SK-N-MC (cell line): Measurements from ENCODE around the gene ARPC1A.

Experiments used
- EZH2 ChIP-seq: fragments of 200-600 bp; sonication (generic); IDR thresholded peaks from one replicate; pipeline ENCODE4 v1.6.1; 2017; ENCODE audit warnings: antibody characterized with exemption
- POLR2AphosphoS5 ChIP-seq: IDR thresholded peaks from 2 replicates; pipeline ENCODE4 v1.6.1; 2012; ENCODE audit warnings: mild to moderate bottlenecking, low read depth, low read length, borderline replicate concordance

- TF ChIP-seq EZH2 (no peak), POLR2AphosphoS5 (no peak)
Observed at GRCh38 chr7:99373091-99374066, 47.7 kb downstream of the ARPC1A start.
